ENCODE results near the gene EAF1. TPM values are rescaled to one million over a fixed set of nuclear protein-coding genes. Genes with fewer than 3 reads are reported as not detected.

Gene EAF1
- total and polyA plus RNA-seq, 2 of the 8 experiments (the other 6 are each of a cell fraction or from before 2014, with no cell fraction given) = 13.9 to 26.8 TPM

DNA sequence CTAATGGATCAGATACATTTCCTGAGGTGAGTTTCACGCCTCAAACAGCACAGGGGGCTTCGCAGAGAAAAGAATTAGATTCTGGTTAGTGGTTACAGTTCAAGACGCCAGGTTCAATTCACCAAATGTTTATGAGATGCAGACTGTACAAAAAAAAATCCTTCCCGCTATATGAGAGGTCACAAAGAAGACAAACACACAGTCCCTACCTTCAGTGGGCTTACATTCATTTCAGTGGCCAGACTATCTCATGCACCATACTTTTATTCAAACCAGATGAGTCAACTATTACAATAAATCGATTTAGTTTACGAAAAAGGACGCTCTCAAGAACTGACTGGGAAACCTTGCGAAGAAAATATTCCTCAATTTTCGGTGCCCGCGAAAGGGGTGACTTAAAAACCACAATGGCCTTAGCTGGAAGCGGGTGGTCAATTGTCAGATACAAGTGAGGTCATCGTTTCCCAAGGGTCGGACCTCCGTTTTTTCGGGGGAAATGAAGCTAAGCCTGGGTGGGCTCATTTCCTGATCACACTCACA lies 749 bp upstream of the EAF1 start:
- peak overlapping the region; percentile 97 for H4K5ac ChIP-seq (ENCODE audit: insufficient read length, low read depth, low read length)
- CTCF ChIA-PET (ENCODE audit: partially characterized antibody) = interaction anchor here (0.9 to 2.2 kb wide), 7 partner anchors 10 to 224 kb away, joined by 3 to 8 read pairs (median 5); partner anchors contain the start of gene SH3BP5

More for the DNA sequence above, 749 bp upstream of the EAF1 start:
- FAIRE-seq (no peak), DNase-seq (ENCODE audit: low read depth in 1 of 2, low spot score in 2 of 2) (no peak)
- Histone ChIP-seq H3K23ac (ENCODE audit: insufficient read length) (no peak overlapping the region), H3K36me3 (ENCODE audit: control insufficient read depth in 2 of 4, insufficient read depth in 4 of 4, low read length in 3 of 4) (peaks cover 7 to 45% (median 14%) of the 10 kb centered on the region in 4 experiments; a peak in 7 of 8 replicates), H3K27me3 (replicated peaks in 1 of 4; ENCODE audit: control insufficient read depth in 3 of 4, extremely low read depth in 1 of 4, insufficient read depth in 3 of 4, low read length in 3 of 4) (no peaks in the 10 kb centered on the region), H3K9me3 (ENCODE audit: insufficient read depth in 2 of 2, low read depth in 1 of 2, low read length in 1 of 2) (no peaks in the 10 kb centered on the region), H3K9ac (replicated peaks in 1 of 4; ENCODE audit: extremely low read depth in 1 of 4, low read depth in 3 of 4, low read length in 3 of 4) (peak overlapping the region; percentile 90 to 94 (median 92)), H3K23me2 (ENCODE audit: low read depth, low read length) (peaks cover 3% of the 10 kb centered on the region), H3K79me2 (ENCODE audit: control insufficient read depth in 1 of 2, insufficient read depth in 2 of 2, low read length in 2 of 2) (peaks cover 11 to 51% of the 10 kb centered on the region in 2 experiments), H3K14ac (ENCODE audit: insufficient read length) (no peak overlapping the region), H3K4me2 (ENCODE audit: insufficient read depth in 1 of 2, low read depth in 2 of 2, low read length in 2 of 2) (peak overlapping the region; percentile 77 to 80), H4K8ac (ENCODE audit: extremely low read depth, insufficient read depth, low read length) (peak overlapping the region; percentile 96; the same call in 1 of the 2 replicates), H3K27ac (ENCODE audit: low read depth, low read length) (peak overlapping the region; percentile 93), H2BK12ac (ENCODE audit: low read depth, low read length) (0 out of 2 replicates have a peak overlapping the region, but pooled peaks have one; percentile 41), H3K79me1 (ENCODE audit: low read depth, low read length) (peaks cover 2% of the 10 kb centered on the region; the same call in 1 of the 2 replicates), H2AK5ac (ENCODE audit: low read depth, low read length) (no peak overlapping the region), H2AFZ (ENCODE audit: low read length) (peak overlapping the region; percentile 99), H2BK120ac (replicated peaks; ENCODE audit: low read depth, low read length) (no peak overlapping the region), H3K56ac (replicated peaks; ENCODE audit: insufficient read length, low read depth, low read length) (no peak overlapping the region), H4K91ac (replicated peaks; ENCODE audit: insufficient read length, low read length) (peak overlapping the region; percentile 29), H3K18ac (ENCODE audit: extremely low read depth, low read length) (no peak overlapping the region), H4K20me1 (replicated peaks in 1 of 2; ENCODE audit: control insufficient read depth in 1 of 2, insufficient read depth in 2 of 2, low read length in 2 of 2) (no peaks in the 10 kb centered on the region), H3K4ac (replicated peaks; ENCODE audit: insufficient read length, low read depth, low read length) (no peak overlapping the region), H2BK15ac (ENCODE audit: low read length) (no peak overlapping the region), H2BK5ac (ENCODE audit: low read depth, low read length) (peak overlapping the region; percentile 89; the same call in 1 of the 2 replicates), H3K4me3 (ENCODE audit: extremely low read depth in 1 of 4, insufficient read depth in 2 of 4, low read depth in 3 of 4, low read length in 4 of 4) (peak overlapping the region; percentile 79 to 99 (median 96)), H3K4me1 (replicated peaks in 1 of 4; ENCODE audit: control insufficient read depth in 3 of 4, insufficient read depth in 4 of 4, low read length in 3 of 4) (peaks cover 0 to 7% (median 4%) of the 10 kb centered on the region in 4 experiments; a peak in 5 of 7 replicates), H2BK20ac (ENCODE audit: low read length) (no peak overlapping the region)
- 53% methylated on average over 16 of the region's 16 CpGs; no CpG with 5 or more reads in 1 of the 2 experiments for WGBS, 2 experiments (ENCODE audit: extremely low coverage in 1 of 2, insufficient coverage in 1 of 2, insufficient read length in 1 of 2, insufficient replicate concordance in 2 of 2, low coverage in 1 of 2, low lambda C conversion rate in 2 of 2, missing lambda C conversion rate in 1 of 2)
- TF ChIP-seq POU5F1 (IDR thresholded peaks at IDR 0.05; ENCODE audit: low read depth, low read length) (no peak), POLR2A (IDR thresholded peaks at IDR 0.05; ENCODE audit: control extremely low read depth in 1 of 2, low read depth in 2 of 2, low read length in 2 of 2) (peak in 1 of 2 experiments; percentile 12; a peak in 1 of 3 replicates)
- POLR2A ChIA-PET (ENCODE audit: partially characterized antibody) = no interaction called here

Measured in H1 (cell line).